Loucy (cell line): ENCODE data around the gene MLF2.

Experiments used
- EZH2phosphoT487 ChIP-seq: fragments of 200-600 bp; IDR thresholded peaks from 2 replicates; pipeline ENCODE4 v1.6.1; 2018; ENCODE audit warnings: antibody characterized with exemption, mild to moderate bottlenecking, moderate library complexity, borderline replicate concordance
- TF ChIP-seq, protein P1 (sequence below): fragments of 200-600 bp; sonication (generic); conservative IDR thresholded peaks from 2 replicates; pipeline ENCODE4 v1.5.1; 2014; ENCODE audit warnings: mild to moderate bottlenecking, antibody characterized with exemption, low read length

DNA sequence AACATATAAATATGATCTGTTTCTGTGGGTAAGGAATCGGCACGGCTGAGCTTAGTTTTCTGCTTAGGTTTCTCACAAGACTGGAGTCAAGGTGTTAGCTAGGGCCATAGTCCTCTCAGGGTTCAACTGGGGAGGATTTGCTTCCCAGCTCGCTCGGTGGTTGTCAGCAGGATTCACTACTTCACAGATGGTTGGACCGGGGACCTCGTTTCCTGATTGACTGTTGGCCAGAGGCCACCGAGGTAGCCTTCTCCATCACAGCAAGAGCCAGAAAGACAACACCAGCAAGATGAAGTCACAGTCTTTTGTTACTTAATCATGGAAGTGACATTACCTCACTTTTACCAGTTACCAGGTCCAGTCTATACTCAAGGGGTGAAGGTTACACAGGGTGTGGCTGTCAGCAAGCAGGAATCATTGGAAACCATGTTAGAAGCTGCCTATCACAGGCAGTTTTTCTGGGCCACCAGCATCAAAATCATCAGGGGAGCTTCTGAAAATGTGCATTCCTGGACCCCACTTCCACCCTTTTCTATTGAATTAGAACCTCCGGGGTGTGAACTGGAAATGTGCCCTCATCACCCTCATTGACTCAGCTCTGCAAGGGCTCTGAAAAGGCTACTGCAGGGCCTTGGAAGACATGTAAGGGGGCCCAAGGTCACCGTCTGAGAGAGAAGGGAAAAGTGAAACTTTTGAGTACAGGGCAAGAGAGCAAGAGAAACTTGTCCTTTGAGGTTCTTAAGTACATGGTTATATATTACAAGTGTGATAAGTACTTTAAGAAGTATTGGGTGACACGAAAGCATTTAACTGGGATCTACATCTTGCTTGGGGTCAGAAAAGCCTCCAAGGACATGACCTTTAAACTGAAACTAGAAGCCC is 18.2 kb downstream of the MLF2 start:
- TF ChIP-seq, protein P1, sequence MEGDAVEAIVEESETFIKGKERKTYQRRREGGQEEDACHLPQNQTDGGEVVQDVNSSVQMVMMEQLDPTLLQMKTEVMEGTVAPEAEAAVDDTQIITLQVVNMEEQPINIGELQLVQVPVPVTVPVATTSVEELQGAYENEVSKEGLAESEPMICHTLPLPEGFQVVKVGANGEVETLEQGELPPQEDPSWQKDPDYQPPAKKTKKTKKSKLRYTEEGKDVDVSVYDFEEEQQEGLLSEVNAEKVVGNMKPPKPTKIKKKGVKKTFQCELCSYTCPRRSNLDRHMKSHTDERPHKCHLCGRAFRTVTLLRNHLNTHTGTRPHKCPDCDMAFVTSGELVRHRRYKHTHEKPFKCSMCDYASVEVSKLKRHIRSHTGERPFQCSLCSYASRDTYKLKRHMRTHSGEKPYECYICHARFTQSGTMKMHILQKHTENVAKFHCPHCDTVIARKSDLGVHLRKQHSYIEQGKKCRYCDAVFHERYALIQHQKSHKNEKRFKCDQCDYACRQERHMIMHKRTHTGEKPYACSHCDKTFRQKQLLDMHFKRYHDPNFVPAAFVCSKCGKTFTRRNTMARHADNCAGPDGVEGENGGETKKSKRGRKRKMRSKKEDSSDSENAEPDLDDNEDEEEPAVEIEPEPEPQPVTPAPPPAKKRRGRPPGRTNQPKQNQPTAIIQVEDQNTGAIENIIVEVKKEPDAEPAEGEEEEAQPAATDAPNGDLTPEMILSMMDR, result no peak
- no peak for TF ChIP-seq EZH2phosphoT487
